Measurements from ENCODE around the gene TRPV6. TPM values are rescaled to one million over a fixed set of nuclear protein-coding genes. Genes with fewer than 3 reads are reported as not detected.

Gene TRPV6
- total and polyA plus RNA-seq, 2 experiments from 2014 or later = 3.5 to 3.7 TPM

- H3K27me3 ChIP-seq = no peaks in the 10 kb centered on the region
- H3K4me1 ChIP-seq (ENCODE audit: insufficient read depth) = peaks cover 3% of the 10 kb centered on the region
- H4K20me1 ChIP-seq (ENCODE audit: insufficient read depth, poor library complexity, severe bottlenecking) = no peaks in the 10 kb centered on the region
- no peak overlapping the region for H3K4me2 ChIP-seq
- no peak for TF ChIP-seq EZH2phosphoT487 (IDR thresholded peaks at IDR 0.05; ENCODE audit: low read depth, severe bottlenecking, unreplicated experiment)
- TF ChIP-seq EZH2 (IDR thresholded peaks at IDR 0.05; ENCODE audit: borderline replicate concordance) = no peak
- TF ChIP-seq CTCF (IDR thresholded peaks at IDR 0.05; ENCODE audit: poor library complexity) = no peak
- no peaks in the 10 kb centered on the region for H3K79me2 ChIP-seq
- 91% methylated on average over 4 of the region's 4 CpGs for WGBS (ENCODE audit: low lambda C conversion rate, missing lambda C conversion rate)
- H3K9me3 ChIP-seq (ENCODE audit: low read depth) = no peaks in the 10 kb centered on the region
- H3K4me3 ChIP-seq = no peak overlapping the region
- no peak for DNase-seq (ENCODE audit: low spot score)
- no peaks in the 10 kb centered on the region for H3K9me2 ChIP-seq (replicated peaks; ENCODE audit: insufficient read depth)
- no peak overlapping the region for H3K27ac ChIP-seq
- no peaks in the 10 kb centered on the region for H3K36me3 ChIP-seq (replicated peaks; ENCODE audit: insufficient read depth, low read depth)
- no peak overlapping the region for H2AFZ ChIP-seq
Measured at GRCh38 chr7:142851269-142851668, 34.3 kb downstream of the TRPV6 start.

- Histone ChIP-seq H3K27ac (no peak overlapping the region), H3K4me3 (no peak overlapping the region), H4K20me1 (ENCODE audit: insufficient read depth, poor library complexity, severe bottlenecking) (no peaks in the 10 kb centered on the region), H3K79me2 (no peaks in the 10 kb centered on the region), H3K4me1 (ENCODE audit: insufficient read depth) (peaks cover 3% of the 10 kb centered on the region), H3K9me3 (ENCODE audit: low read depth) (no peaks in the 10 kb centered on the region), H3K9me2 (replicated peaks; ENCODE audit: insufficient read depth) (no peaks in the 10 kb centered on the region), H3K36me3 (replicated peaks; ENCODE audit: insufficient read depth, low read depth) (no peaks in the 10 kb centered on the region), H3K4me2 (no peak overlapping the region), H3K27me3 (no peaks in the 10 kb centered on the region), H2AFZ (no peak overlapping the region)
- no peak for DNase-seq (ENCODE audit: low spot score)
- WGBS (ENCODE audit: low lambda C conversion rate, missing lambda C conversion rate) = 87% methylated on average over 2 of the region's 2 CpGs
- TF ChIP-seq EZH2 (IDR thresholded peaks at IDR 0.05; ENCODE audit: borderline replicate concordance) = no peak
- TF ChIP-seq EZH2phosphoT487 (IDR thresholded peaks at IDR 0.05; ENCODE audit: low read depth, severe bottlenecking, unreplicated experiment) = no peak
- no peak for TF ChIP-seq CTCF (IDR thresholded peaks at IDR 0.05; ENCODE audit: poor library complexity)
Measured at GRCh38 chr7:142847353-142847752, 38.2 kb downstream of the TRPV6 start.

- Histone ChIP-seq H2AFZ (no peak overlapping the region), H3K27ac (no peak overlapping the region), H3K9me2 (replicated peaks; ENCODE audit: insufficient read depth) (no peaks in the 10 kb centered on the region), H3K9me3 (ENCODE audit: low read depth) (no peaks in the 10 kb centered on the region), H3K4me3 (no peak overlapping the region), H3K36me3 (replicated peaks; ENCODE audit: insufficient read depth, low read depth) (no peaks in the 10 kb centered on the region), H3K4me1 (ENCODE audit: insufficient read depth) (peaks cover 3% of the 10 kb centered on the region), H3K27me3 (no peaks in the 10 kb centered on the region), H4K20me1 (ENCODE audit: insufficient read depth, poor library complexity, severe bottlenecking) (no peaks in the 10 kb centered on the region), H3K4me2 (no peak overlapping the region), H3K79me2 (no peaks in the 10 kb centered on the region)
- DNase-seq (ENCODE audit: low spot score) = no peak
- WGBS (ENCODE audit: low lambda C conversion rate, missing lambda C conversion rate) = 67% methylated on average over 1 of the region's 1 CpG
- TF ChIP-seq EZH2phosphoT487 (IDR thresholded peaks at IDR 0.05; ENCODE audit: low read depth, severe bottlenecking, unreplicated experiment) = no peak
- TF ChIP-seq CTCF (IDR thresholded peaks at IDR 0.05; ENCODE audit: poor library complexity) = no peak
- no peak for TF ChIP-seq EZH2 (IDR thresholded peaks at IDR 0.05; ENCODE audit: borderline replicate concordance)
Measured at GRCh38 chr7:142842251-142842766, 43.2 kb downstream of the TRPV6 start.
